T-helper 2 cell (primary cell): ENCODE results near the gene MYO7B.
"Not testable (repeated sequence)": the region's sequence is repeated elsewhere in the genome, so short reads cannot be mapped to it uniquely, and the experiment has no call there.

Experiments used
- DNase-seq, 5 experiments: peaks; one replicate each; pipeline versions ENCODE4 v3.0.0 to v3.0.0-alpha.2; 2012 to 2022

Gene MYO7B

GRCh38 chr2:127524198-127524834 is 11.2 kb upstream of the MYO7B start:
- not testable (repeated sequence) for DNase-seq

- DNase-seq = no peak
Observed at GRCh38 chr2:127525691-127526131, 9.8 kb upstream of the MYO7B start.

- DNase-seq = peak; percentile 82 to 96 (median 89)
Observed at GRCh38 chr2:127526132-127527000, 9.1 kb upstream of the MYO7B start, which contains the start of gene IWS1. TSS of gene IWS1 (minus strand) at chr2:127526489. CDS start at chr2:127526208, 281 bp downstream.

GRCh38 chr2:127527001-127527804 is 8.3 kb upstream of the MYO7B start:
- no peak for DNase-seq

GRCh38 chr2:127528487-127528886 is 7.0 kb upstream of the MYO7B start:
- no peak for DNase-seq

GRCh38 chr2:127529416-127529815 is 6.1 kb upstream of the MYO7B start:
- not testable (repeated sequence) for DNase-seq

GRCh38 chr2:127530245-127531140 is 5.0 kb upstream of the MYO7B start:
- DNase-seq = no peak

GRCh38 chr2:127531221-127531648 is 4.2 kb upstream of the MYO7B start:
- DNase-seq = no peak

GRCh38 chr2:127532296-127532695 is 3.2 kb upstream of the MYO7B start:
- DNase-seq = no peak

- DNase-seq = no peak
Observed at GRCh38 chr2:127535918-127536317, 435 bp downstream of the MYO7B start.

GRCh38 chr2:127536707-127537541 is 1.4 kb downstream of the MYO7B start:
- no peak for DNase-seq

GRCh38 chr2:127537644-127538043 is 2.2 kb downstream of the MYO7B start:
- DNase-seq = no peak

- no peak for DNase-seq
Observed at GRCh38 chr2:127541809-127542208, 6.3 kb downstream of the MYO7B start.

- no peak for DNase-seq
Observed at GRCh38 chr2:127542231-127542630, 6.7 kb downstream of the MYO7B start.

- DNase-seq = not testable (repeated sequence)
Observed at GRCh38 chr2:127543013-127543501, 7.6 kb downstream of the MYO7B start.

- DNase-seq = no peak
Observed at GRCh38 chr2:127545189-127545588, 9.7 kb downstream of the MYO7B start.

GRCh38 chr2:127545796-127546195 is 10.3 kb downstream of the MYO7B start:
- DNase-seq = no peak

GRCh38 chr2:127546797-127547196 is 11.3 kb downstream of the MYO7B start:
- DNase-seq = no peak

GRCh38 chr2:127551221-127551930 is 15.9 kb downstream of the MYO7B start:
- DNase-seq = no peak

- no peak for DNase-seq
Observed at GRCh38 chr2:127552336-127552735, 16.9 kb downstream of the MYO7B start.
